IPS-15b (cell line): Measurements from ENCODE around the gene RPL3.

ENCODE experiments used
- H3K27me3 ChIP-seq: one replicate; pipeline ENCODE4 v1.6.1; 2013; ENCODE audit warnings: low read length; ENCODE audit not compliant: control insufficient read depth, insufficient read depth
- H3K36me3 ChIP-seq: one replicate; pipeline ENCODE4 v1.6.1; 2013; ENCODE audit warnings: low read length; ENCODE audit not compliant: control insufficient read depth, insufficient read depth
- H3K4me1 ChIP-seq: one replicate; pipeline ENCODE4 v1.6.1; 2013; ENCODE audit warnings: mild to moderate bottlenecking, low read length; ENCODE audit not compliant: control insufficient read depth, insufficient read depth
- H3K4me3 ChIP-seq: one replicate; pipeline ENCODE4 v1.5.1; 2013; ENCODE audit warnings: low read depth, low read length
- H3K9ac ChIP-seq: one replicate; pipeline ENCODE4 v1.6.1; 2013; ENCODE audit warnings: low read depth, mild to moderate bottlenecking, low read length
- H3K9me3 ChIP-seq: one replicate; pipeline ENCODE4 v1.6.1; 2013; ENCODE audit warnings: mild to moderate bottlenecking, low read length; ENCODE audit not compliant: control insufficient read depth, insufficient read depth

RPL3 gene

DNA sequence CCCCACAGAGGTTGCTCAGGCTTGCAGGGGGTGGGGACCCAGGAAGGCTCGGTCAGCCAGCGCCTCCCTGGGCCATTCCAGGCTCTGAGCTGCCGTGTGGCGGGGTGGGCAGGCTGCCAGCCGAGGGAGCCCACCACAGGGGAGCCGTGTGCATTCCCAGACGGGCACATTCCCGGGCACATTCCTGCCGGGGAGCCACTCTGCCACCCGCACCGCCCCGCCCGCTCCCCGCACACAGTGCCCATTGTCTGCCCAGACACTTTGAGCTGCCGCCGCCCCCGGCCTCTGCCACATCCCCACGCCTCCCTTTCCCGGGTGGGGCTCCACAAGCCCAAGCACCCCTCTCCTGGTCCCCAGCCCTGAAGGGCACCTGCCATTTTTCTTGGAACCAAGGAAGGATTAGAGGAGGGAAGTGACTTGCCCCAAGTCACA lies 27.4 kb downstream of the RPL3 start:
- H3K9me3 ChIP-seq, result no peaks in the 10 kb centered on the region
- H3K9ac ChIP-seq, result no peak overlapping the region
- no peaks in the 10 kb centered on the region for H3K27me3 ChIP-seq
- no peak overlapping the region for H3K4me3 ChIP-seq
- H3K36me3 ChIP-seq, result no peaks in the 10 kb centered on the region
- no peaks in the 10 kb centered on the region for H3K4me1 ChIP-seq

GRCh38 chr22:39291523-39291922 lies 27.9 kb downstream of the RPL3 start:
- no peak overlapping the region for H3K4me3 ChIP-seq
- H3K4me1 ChIP-seq, result no peaks in the 10 kb centered on the region
- H3K27me3 ChIP-seq, result no peaks in the 10 kb centered on the region
- H3K9me3 ChIP-seq, result no peaks in the 10 kb centered on the region
- H3K9ac ChIP-seq, result no peak overlapping the region
- no peaks in the 10 kb centered on the region for H3K36me3 ChIP-seq

- Histone ChIP-seq H3K4me1 (no peaks in the 10 kb centered on the region), H3K9me3 (no peaks in the 10 kb centered on the region), H3K27me3 (no peaks in the 10 kb centered on the region), H3K36me3 (no peaks in the 10 kb centered on the region), H3K4me3 (no peak overlapping the region), H3K9ac (no peak overlapping the region)
Observed at GRCh38 chr22:39290724-39291161, 28.7 kb downstream of the RPL3 start.

- no peak overlapping the region for H3K9ac ChIP-seq
- no peaks in the 10 kb centered on the region for H3K9me3 ChIP-seq
- H3K4me3 ChIP-seq, result no peak overlapping the region
- no peaks in the 10 kb centered on the region for H3K4me1 ChIP-seq
- H3K27me3 ChIP-seq, result no peaks in the 10 kb centered on the region
- no peaks in the 10 kb centered on the region for H3K36me3 ChIP-seq
Observed at GRCh38 chr22:39289975-39290720, 29.3 kb downstream of the RPL3 start.

- H3K9ac ChIP-seq, result no peak overlapping the region
- H3K4me1 ChIP-seq, result no peaks in the 10 kb centered on the region
- H3K4me3 ChIP-seq, result no peak overlapping the region
- no peaks in the 10 kb centered on the region for H3K9me3 ChIP-seq
- H3K36me3 ChIP-seq, result no peaks in the 10 kb centered on the region
- H3K27me3 ChIP-seq, result no peaks in the 10 kb centered on the region
Observed at GRCh38 chr22:39289533-39289932, 29.9 kb downstream of the RPL3 start.

- H3K9ac ChIP-seq, result no peak overlapping the region
- H3K36me3 ChIP-seq, result no peaks in the 10 kb centered on the region
- no peak overlapping the region for H3K4me3 ChIP-seq
- H3K9me3 ChIP-seq, result no peaks in the 10 kb centered on the region
- no peaks in the 10 kb centered on the region for H3K27me3 ChIP-seq
- no peaks in the 10 kb centered on the region for H3K4me1 ChIP-seq
Observed at GRCh38 chr22:39288135-39288898, 31.1 kb downstream of the RPL3 start.

- Histone ChIP-seq H3K9me3 (no peaks in the 10 kb centered on the region), H3K36me3 (no peaks in the 10 kb centered on the region), H3K4me3 (no peak overlapping the region), H3K9ac (no peak overlapping the region), H3K4me1 (no peaks in the 10 kb centered on the region), H3K27me3 (no peaks in the 10 kb centered on the region)
Observed at GRCh38 chr22:39287076-39287725, 32.2 kb downstream of the RPL3 start.

GRCh38 chr22:39284983-39285382 lies 34.4 kb downstream of the RPL3 start:
- no peaks in the 10 kb centered on the region for H3K36me3 ChIP-seq
- no peak overlapping the region for H3K9ac ChIP-seq
- no peak overlapping the region for H3K4me3 ChIP-seq
- no peaks in the 10 kb centered on the region for H3K4me1 ChIP-seq
- no peaks in the 10 kb centered on the region for H3K9me3 ChIP-seq
- no peaks in the 10 kb centered on the region for H3K27me3 ChIP-seq

DNA sequence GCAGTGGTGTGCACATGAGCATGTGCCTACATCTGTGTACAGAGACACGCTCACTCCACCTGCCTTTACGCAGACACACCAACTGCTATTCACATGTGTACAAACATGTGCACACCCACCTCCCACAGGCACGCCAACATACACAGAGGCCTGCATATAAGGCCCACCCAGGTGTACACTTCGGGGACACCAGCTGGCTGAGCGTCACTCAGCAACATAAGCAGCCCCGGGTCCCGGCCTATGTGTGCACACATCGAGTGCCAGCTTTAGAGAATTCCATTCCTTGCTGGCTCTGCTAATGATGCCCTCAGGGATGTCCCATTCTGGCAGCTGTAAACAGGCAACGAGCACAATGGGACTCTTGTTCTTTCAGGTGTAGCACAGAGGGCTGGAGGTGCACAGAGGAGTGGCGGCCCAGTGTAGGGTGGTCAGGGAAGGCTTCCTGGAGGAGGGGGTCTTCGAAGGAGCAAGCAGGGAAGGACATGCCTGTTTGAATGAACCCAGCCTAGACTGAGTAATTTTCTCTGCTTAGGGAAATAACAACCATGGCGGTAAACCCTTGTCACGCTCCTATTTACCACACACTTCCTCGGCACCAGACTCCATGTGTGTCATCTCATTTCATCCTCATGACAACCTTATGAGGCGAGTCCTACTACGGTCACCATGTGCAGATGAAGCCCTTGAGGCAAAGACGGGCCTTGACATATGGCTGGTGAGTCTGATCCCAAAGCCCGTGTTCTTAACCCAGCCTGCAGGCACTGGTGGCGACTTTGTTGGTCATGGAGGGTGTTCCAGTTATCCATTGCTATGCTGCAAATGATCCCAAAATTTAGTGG lies 35.1 kb downstream of the RPL3 start:
- H3K9ac ChIP-seq, result no peak overlapping the region
- H3K36me3 ChIP-seq, result no peaks in the 10 kb centered on the region
- H3K27me3 ChIP-seq, result no peaks in the 10 kb centered on the region
- peaks cover 3% of the 10 kb centered on the region for H3K4me1 ChIP-seq
- no peaks in the 10 kb centered on the region for H3K9me3 ChIP-seq
- H3K4me3 ChIP-seq, result no peak overlapping the region

DNA sequence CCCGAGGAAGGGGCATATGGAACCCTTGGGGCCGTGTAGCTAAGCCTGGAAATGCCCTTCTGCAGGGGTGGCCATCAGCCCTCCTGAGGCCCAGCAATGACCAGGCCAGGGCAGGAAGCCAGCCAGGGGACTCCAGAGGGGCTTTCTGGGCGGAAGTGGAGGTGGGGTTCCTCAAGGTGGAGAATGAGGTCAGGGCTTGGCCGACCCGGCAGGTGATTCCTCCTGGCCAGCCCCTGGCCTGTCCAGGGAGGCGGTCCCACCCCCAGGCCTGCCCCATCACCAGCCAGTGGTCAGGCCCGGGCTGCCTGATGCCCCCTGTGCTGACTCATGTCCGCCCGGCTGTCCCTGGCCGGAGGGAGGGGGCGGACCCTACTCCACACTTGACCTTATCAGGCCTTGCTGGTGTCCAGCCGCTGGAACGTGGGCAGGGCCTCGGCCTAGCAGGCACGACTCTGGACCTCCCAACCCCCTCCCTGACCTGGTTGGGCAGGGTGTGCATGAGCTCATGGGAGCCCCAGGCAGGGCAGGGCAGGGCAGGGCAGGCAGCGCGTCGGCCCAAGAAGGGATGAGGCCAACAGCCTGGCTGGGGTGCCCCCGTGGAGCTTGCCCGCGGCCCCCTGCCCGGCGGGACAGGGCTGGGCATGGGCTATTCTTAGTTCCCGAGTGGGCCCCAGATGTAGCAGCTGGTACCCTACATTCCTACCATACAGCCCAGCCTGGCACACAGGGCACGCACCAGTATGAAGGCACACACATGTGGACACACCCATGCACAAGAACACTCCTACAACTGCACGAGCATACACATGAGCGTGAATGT lies 35.9 kb downstream of the RPL3 start:
- H3K36me3 ChIP-seq, result no peaks in the 10 kb centered on the region
- H3K9me3 ChIP-seq, result no peaks in the 10 kb centered on the region
- H3K9ac ChIP-seq, result no peak overlapping the region
- peaks cover 3% of the 10 kb centered on the region for H3K4me1 ChIP-seq
- no peak overlapping the region for H3K4me3 ChIP-seq
- no peaks in the 10 kb centered on the region for H3K27me3 ChIP-seq
